Suprapubic skin (tissue), 4 donors: ENCODE results near the gene RPL22. TPM values are rescaled to one million over a fixed set of nuclear protein-coding genes. Genes with fewer than 3 reads are reported as not detected.
"Not testable (repeated sequence)": the region's sequence is repeated elsewhere in the genome, so short reads cannot be mapped to it uniquely, and the experiment has no call there.

Experiments
- DNase-seq, 2 donors: peaks; one replicate each; pipeline ENCODE4 v3.0.0-alpha.2; 2019; ENCODE audit warnings: low spot score in 2 of 2
- H3K27ac ChIP-seq: fragments of 200-600 bp; sonication (generic); one replicate; pipeline ENCODE4 v1.5.1; 2019
- H3K27me3 ChIP-seq: fragments of 200-600 bp; sonication (generic); one replicate; pipeline ENCODE4 v1.5.1; 2019
- H3K36me3 ChIP-seq: fragments of 200-600 bp; sonication (generic); one replicate; pipeline ENCODE4 v1.5.1; 2019
- H3K4me1 ChIP-seq: fragments of 200-600 bp; sonication (generic); one replicate; pipeline ENCODE4 v1.5.1; 2019
- H3K4me3 ChIP-seq: fragments of 200-600 bp; sonication (generic); one replicate; pipeline ENCODE4 v1.5.1; 2019; ENCODE audit warnings: mild to moderate bottlenecking
- H3K9me3 ChIP-seq: fragments of 200-600 bp; sonication (generic); one replicate; pipeline ENCODE4 v1.5.1; 2019
- CTCF ChIP-seq, 2 donors: fragments of 200-600 bp in 1 of 2; fragments of 450-650 bp in 1 of 2; sonication (generic) in 1 of 2; IDR thresholded peaks; one replicate each; pipeline ENCODE4 v1.5.1; 2016 to 2019; ENCODE audit warnings: antibody characterized with exemption in 2 of 2, mild to moderate bottlenecking in 1 of 2, moderate library complexity in 1 of 2
- EP300 ChIP-seq: sonication (generic); formaldehyde crosslinking; IDR thresholded peaks from one replicate; pipeline ENCODE4 v1.6.1; 2017; ENCODE audit warnings: antibody characterized with exemption
- POLR2A ChIP-seq, 2 donors: fragments of 450-650 bp; IDR thresholded peaks; one replicate each; pipeline ENCODE4 v1.6.1; 2017; ENCODE audit warnings: antibody characterized with exemption in 2 of 2, mild to moderate bottlenecking in 2 of 2, moderate library complexity in 2 of 2
- POLR2AphosphoS5 ChIP-seq, 3 donors: sonication (generic); formaldehyde crosslinking; IDR thresholded peaks; one replicate each; pipeline ENCODE4 v1.6.1; 2017; ENCODE audit warnings: antibody characterized with exemption in 3 of 3
- WGBS: methylation state at CpG from one replicate; pipeline ENCODE4 v1.1.5; 2018; 5-methylcytosine and 5-hydroxymethylcytosine counted together
- total RNA-seq, 4 donors: library from RNA; depleted of rRNA; stranded (reverse); fragments of >200 nt; gene quantifications; one replicate each; pipeline ENCODE4 v1.1.0, GENCODE V29; 2016

The RPL22 gene
- total RNA-seq, 4 donors from 2014 or later: 152 to 206 (median 171) TPM

GRCh38 chr1:6224718-6225117 lies 25.3 kb upstream of the RPL22 start:
- H3K4me1 ChIP-seq: peaks cover 17% of the 10 kb centered on the region
- H3K27me3 ChIP-seq: no peaks in the 10 kb centered on the region
- no peak overlapping the region for H3K4me3 ChIP-seq
- H3K36me3 ChIP-seq: peaks cover 58% of the 10 kb centered on the region
- no peak for TF ChIP-seq CTCF (IDR thresholded peaks at IDR 0.05)
- no peak for TF ChIP-seq POLR2A (IDR thresholded peaks at IDR 0.05)
- TF ChIP-seq POLR2AphosphoS5 (IDR thresholded peaks at IDR 0.05): no peak
- TF ChIP-seq EP300: no peak
- H3K27ac ChIP-seq: no peak overlapping the region
- WGBS: 87% methylated on average over 15 of the region's 15 CpGs
- H3K9me3 ChIP-seq: no peaks in the 10 kb centered on the region
- no peak for DNase-seq

GRCh38 chr1:6223617-6224016 lies 24.2 kb upstream of the RPL22 start:
- WGBS: 98% methylated on average over 13 of the region's 13 CpGs
- DNase-seq: no peak
- Histone ChIP-seq H3K27me3 (no peaks in the 10 kb centered on the region), H3K9me3 (no peaks in the 10 kb centered on the region), H3K4me1 (peaks cover 23% of the 10 kb centered on the region), H3K27ac (no peak overlapping the region), H3K36me3 (peaks cover 48% of the 10 kb centered on the region), H3K4me3 (no peak overlapping the region)
- TF ChIP-seq EP300 (no peak), POLR2A (IDR thresholded peaks at IDR 0.05) (no peak), POLR2AphosphoS5 (IDR thresholded peaks at IDR 0.05) (no peak), CTCF (IDR thresholded peaks at IDR 0.05) (no peak)

- no peak for TF ChIP-seq EP300
- TF ChIP-seq POLR2A (IDR thresholded peaks at IDR 0.05): no peak
- no peak for TF ChIP-seq CTCF (IDR thresholded peaks at IDR 0.05)
- no peak for TF ChIP-seq POLR2AphosphoS5 (IDR thresholded peaks at IDR 0.05)
- Histone ChIP-seq H3K4me1 (peaks cover 23% of the 10 kb centered on the region), H3K36me3 (peaks cover 41% of the 10 kb centered on the region), H3K27ac (peak overlapping the region; percentile 12), H3K4me3 (no peak overlapping the region), H3K9me3 (no peaks in the 10 kb centered on the region), H3K27me3 (no peaks in the 10 kb centered on the region)
- WGBS: 42% methylated on average over 6 of the region's 6 CpGs
- no peak for DNase-seq
Measured at GRCh38 chr1:6222636-6223035, 23.2 kb upstream of the RPL22 start.

- 88% methylated on average over 12 of the region's 12 CpGs for WGBS
- Histone ChIP-seq H3K36me3 (peaks cover 27% of the 10 kb centered on the region), H3K4me3 (no peak overlapping the region), H3K4me1 (peaks cover 23% of the 10 kb centered on the region), H3K9me3 (no peaks in the 10 kb centered on the region), H3K27ac (no peak overlapping the region), H3K27me3 (no peaks in the 10 kb centered on the region)
- no peak for DNase-seq
- TF ChIP-seq EP300 (no peak), POLR2A (IDR thresholded peaks at IDR 0.05) (no peak), CTCF (IDR thresholded peaks at IDR 0.05) (no peak)
Measured at GRCh38 chr1:6221210-6221784, 21.9 kb upstream of the RPL22 start.

GRCh38 chr1:6220236-6220635 lies 20.8 kb upstream of the RPL22 start:
- H3K9me3 ChIP-seq: no peaks in the 10 kb centered on the region
- no peak overlapping the region for H3K4me3 ChIP-seq
- no peaks in the 10 kb centered on the region for H3K27me3 ChIP-seq
- 81% methylated on average over 8 of the region's 8 CpGs for WGBS
- peaks cover 23% of the 10 kb centered on the region for H3K4me1 ChIP-seq
- H3K27ac ChIP-seq: peak overlapping the region; percentile 50
- DNase-seq: no peak
- no peak for TF ChIP-seq CTCF (IDR thresholded peaks at IDR 0.05)
- no peak for TF ChIP-seq EP300
- TF ChIP-seq POLR2AphosphoS5 (IDR thresholded peaks at IDR 0.05): peak in 1 of 3 donors; percentile 60
- TF ChIP-seq POLR2A (IDR thresholded peaks at IDR 0.05): no peak
- peaks cover 17% of the 10 kb centered on the region for H3K36me3 ChIP-seq

GRCh38 chr1:6219641-6220040 lies 20.2 kb upstream of the RPL22 start:
- Histone ChIP-seq H3K4me1 (peaks cover 23% of the 10 kb centered on the region), H3K36me3 (peaks cover 11% of the 10 kb centered on the region), H3K27ac (peak overlapping the region; percentile 50)
- not testable (repeated sequence) for H3K27me3 ChIP-seq, DNase-seq, H3K9me3 ChIP-seq, H3K4me3 ChIP-seq
- 85% methylated on average over 11 of the region's 11 CpGs for WGBS
